A673 (cell line): ENCODE measurements around the gene ITGB3. TPM values are rescaled to one million over a fixed set of nuclear protein-coding genes. Genes with fewer than 3 reads are reported as not detected.
A peak's percentile ranks its signal among the peaks of the same experiment; 100 is the strongest.

Experiments used
- BruUV-seq: library from RNA; stranded (reverse); fragments of 400-500 nt; replicated peaks from 2 replicates; lab custom pipeline; 2021; lab: Mats Ljungman, UMichigan
- CTCF ChIA-PET: fragments of 300-600 bp; sonication (Branson Sonifier 250); formaldehyde crosslinking; loops from one replicate; lab custom pipeline; 2022; ENCODE audit warnings: antibody characterized with exemption; lab: Charles Lee
- POLR2A ChIA-PET: fragments of 300-600 bp; sonication (Branson Sonifier 250); formaldehyde crosslinking; loops from one replicate; lab custom pipeline; 2022; ENCODE audit warnings: antibody characterized with exemption; ENCODE audit not compliant: low non-redundant PET; lab: Charles Lee
- DNase-seq: peaks from one replicate; pipeline ENCODE4 v3.0.0-alpha.2; 2015; ENCODE audit warnings: low spot score
- H3K27ac ChIP-seq: fragments of 200-600 bp; sonication (generic); 2 replicates; pipeline ENCODE4 v1.5.1; 2016; ENCODE audit warnings: mixed run types, low read depth, mild to moderate bottlenecking, mixed read lengths, antibody characterized with exemption, low read length; ENCODE audit not compliant: poor library complexity, severe bottlenecking
- H3K27me3 ChIP-seq: fragments of 200-600 bp; sonication (generic); replicated peaks from 2 replicates; pipeline ENCODE4 v1.6.1; 2017; ENCODE audit warnings: mixed run types, low read depth, mild to moderate bottlenecking, mixed read lengths, antibody characterized with exemption, low read length; ENCODE audit not compliant: insufficient read depth, poor library complexity
- H3K36me3 ChIP-seq: fragments of 200-600 bp; sonication (generic); 2 replicates; pipeline ENCODE4 v1.6.1; 2016; ENCODE audit warnings: mixed run types, mild to moderate bottlenecking, mixed read lengths, antibody characterized with exemption, low read length; ENCODE audit not compliant: insufficient read depth, poor library complexity, severe bottlenecking
- H3K4me1 ChIP-seq: fragments of 200-600 bp; sonication (generic); 2 replicates; pipeline ENCODE4 v1.6.1; 2017; ENCODE audit warnings: mixed run types, mild to moderate bottlenecking, mixed read lengths, antibody characterized with exemption, low read length; ENCODE audit not compliant: insufficient read depth, poor library complexity, severe bottlenecking
- H3K4me3 ChIP-seq: fragments of 200-600 bp; sonication (generic); 2 replicates; pipeline ENCODE4 v1.5.1; 2016; ENCODE audit warnings: low read depth, mixed run types, mild to moderate bottlenecking, mixed read lengths, low read length; ENCODE audit not compliant: poor library complexity, severe bottlenecking
- H3K9me3 ChIP-seq: fragments of 200-600 bp; sonication (generic); 2 replicates; pipeline ENCODE4 v1.6.1; 2016; ENCODE audit warnings: mixed run types, low read depth, mild to moderate bottlenecking, mixed read lengths, antibody characterized with exemption, low read length; ENCODE audit not compliant: poor library complexity, severe bottlenecking
- EZH2 ChIP-seq: fragments of 200-600 bp; sonication (generic); IDR thresholded peaks from 2 replicates; pipeline ENCODE4 v1.6.1; 2017; ENCODE audit warnings: borderline replicate concordance, low read depth, mild to moderate bottlenecking, mixed read lengths, antibody characterized with exemption, low read length; ENCODE audit not compliant: poor library complexity, severe bottlenecking
- intact Hi-C: fragments of 100-400 bp; cut with micrococcal nuclease; formaldehyde crosslinking; loops from one replicate; pipeline ENCODE4 v1.10.0; 2022; ENCODE audit not compliant: unreplicated experiment
- total RNA-seq: library from RNA; stranded (reverse); gene quantifications from 2 replicates; pipeline ENCODE4 v1.2.3, GENCODE V29; 2021
- TF ChIP-seq, protein P1 (sequence below): fragments of 300-800, 200-600 bp; sonication (generic); conservative IDR thresholded peaks from 2 replicates; pipeline ENCODE4 v1.5.1; 2017; ENCODE audit warnings: low read depth, mild to moderate bottlenecking, antibody characterized with exemption, low read length, moderate library complexity, mixed read lengths

The ITGB3 gene
- total RNA-seq, 1 experiment from 2014 or later, result not detected

- POLR2A ChIA-PET, result no interaction called here
- H3K27ac ChIP-seq, result no peak overlapping the region
- no peaks in the 10 kb centered on the region for H3K36me3 ChIP-seq
- no TSS peak for BruUV-seq
- H3K27me3 ChIP-seq, result no peaks in the 10 kb centered on the region
- H3K9me3 ChIP-seq, result peaks cover 6% of the 10 kb centered on the region
- intact Hi-C loops, result loop anchor here (5.0 kb wide), 1 partner anchor 375 kb away; no protein-coding TSS in a partner anchor
- TF ChIP-seq, protein P1, sequence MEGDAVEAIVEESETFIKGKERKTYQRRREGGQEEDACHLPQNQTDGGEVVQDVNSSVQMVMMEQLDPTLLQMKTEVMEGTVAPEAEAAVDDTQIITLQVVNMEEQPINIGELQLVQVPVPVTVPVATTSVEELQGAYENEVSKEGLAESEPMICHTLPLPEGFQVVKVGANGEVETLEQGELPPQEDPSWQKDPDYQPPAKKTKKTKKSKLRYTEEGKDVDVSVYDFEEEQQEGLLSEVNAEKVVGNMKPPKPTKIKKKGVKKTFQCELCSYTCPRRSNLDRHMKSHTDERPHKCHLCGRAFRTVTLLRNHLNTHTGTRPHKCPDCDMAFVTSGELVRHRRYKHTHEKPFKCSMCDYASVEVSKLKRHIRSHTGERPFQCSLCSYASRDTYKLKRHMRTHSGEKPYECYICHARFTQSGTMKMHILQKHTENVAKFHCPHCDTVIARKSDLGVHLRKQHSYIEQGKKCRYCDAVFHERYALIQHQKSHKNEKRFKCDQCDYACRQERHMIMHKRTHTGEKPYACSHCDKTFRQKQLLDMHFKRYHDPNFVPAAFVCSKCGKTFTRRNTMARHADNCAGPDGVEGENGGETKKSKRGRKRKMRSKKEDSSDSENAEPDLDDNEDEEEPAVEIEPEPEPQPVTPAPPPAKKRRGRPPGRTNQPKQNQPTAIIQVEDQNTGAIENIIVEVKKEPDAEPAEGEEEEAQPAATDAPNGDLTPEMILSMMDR, result no peak
- DNase-seq, result peak; percentile 24
- CTCF ChIA-PET, result no interaction called here
- no peaks in the 10 kb centered on the region for H3K4me1 ChIP-seq
- H3K4me3 ChIP-seq, result no peak overlapping the region
These were observed 63.5 kb downstream of the ITGB3 start for GRCh38 chr17:47317119-47317518.

- TF ChIP-seq, protein P1, result no peak
- TF ChIP-seq EZH2, result no peak
- no peaks in the 10 kb centered on the region for H3K4me1 ChIP-seq
- DNase-seq, result no peak
- H3K36me3 ChIP-seq, result no peaks in the 10 kb centered on the region
- no peak overlapping the region for H3K4me3 ChIP-seq
- intact Hi-C loops, result loop anchor here (5.0 kb wide), 1 partner anchor 376 kb away; no protein-coding TSS in a partner anchor
- no peaks in the 10 kb centered on the region for H3K27me3 ChIP-seq
- CTCF ChIA-PET, result no interaction called here
- POLR2A ChIA-PET, result no interaction called here
- no peak overlapping the region for H3K27ac ChIP-seq
- H3K9me3 ChIP-seq, result peaks cover 6% of the 10 kb centered on the region
- no TSS peak for BruUV-seq
These were observed 64.7 kb downstream of the ITGB3 start for GRCh38 chr17:47318197-47318918.

DNA sequence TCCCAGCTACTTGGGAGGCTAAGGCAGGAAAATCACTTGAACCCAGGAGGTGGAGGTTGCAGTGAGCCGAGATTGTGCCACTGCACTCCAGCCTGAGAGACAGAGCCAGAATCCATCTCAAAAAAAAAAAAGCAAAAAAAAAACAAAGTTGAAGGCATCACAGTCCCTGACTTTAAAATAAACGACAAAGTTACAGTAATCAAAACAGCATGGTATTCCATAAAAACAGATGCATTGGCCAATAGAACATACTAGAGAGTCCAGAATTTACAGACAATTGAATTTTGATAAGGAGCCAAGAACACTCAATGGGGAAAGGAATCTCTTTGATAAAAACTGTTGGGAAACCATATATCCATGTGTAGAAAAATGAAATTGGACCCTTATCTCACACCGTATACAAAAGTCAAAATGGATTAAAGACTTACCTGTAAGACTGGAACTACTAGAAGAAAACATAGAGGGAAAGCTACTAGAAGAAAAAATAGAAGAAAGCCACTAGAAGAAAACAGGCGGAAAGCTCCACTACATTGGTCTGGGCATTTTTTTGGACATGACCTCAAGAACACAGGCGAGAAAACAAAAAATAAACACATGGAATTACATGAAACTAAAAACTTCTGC, 67.4 kb downstream of the ITGB3 start:
- no peak overlapping the region for H3K4me3 ChIP-seq
- no peaks in the 10 kb centered on the region for H3K36me3 ChIP-seq
- intact Hi-C loops, result no loop called here
- POLR2A ChIA-PET, result no interaction called here
- DNase-seq, result no peak
- no TSS peak for BruUV-seq
- TF ChIP-seq, protein P1, result no peak
- TF ChIP-seq EZH2, result no peak
- no peaks in the 10 kb centered on the region for H3K27me3 ChIP-seq
- no peaks in the 10 kb centered on the region for H3K4me1 ChIP-seq
- no peak overlapping the region for H3K27ac ChIP-seq
- H3K9me3 ChIP-seq, result peaks cover 6% of the 10 kb centered on the region
- CTCF ChIA-PET, result no interaction called here
